Mesothelial cell of epicardium (in vitro differentiated cells): ENCODE data around the gene GMPR. TPM values are rescaled to one million over a fixed set of nuclear protein-coding genes. Genes with fewer than 3 reads are reported as not detected.

Source experiments
- DNase-seq, 2 experiments: peaks; one replicate each; pipeline ENCODE4 v3.0.0; 2021; ENCODE audit warnings: low spot score in 2 of 2; ENCODE audit not compliant: unreplicated experiment in 2 of 2
- H3K27ac Mint-ChIP-seq: 2 replicates; pipeline ENCODE4 v1.8.0; 2021; ENCODE audit warnings: mixed read lengths
- H3K27me3 Mint-ChIP-seq: 2 replicates; pipeline ENCODE4 v1.8.0; 2021; ENCODE audit warnings: low read depth, mixed read lengths
- H3K36me3 Mint-ChIP-seq: 2 replicates; pipeline ENCODE4 v1.8.0; 2021; ENCODE audit warnings: mixed read lengths
- H3K4me1 Mint-ChIP-seq: 2 replicates; pipeline ENCODE4 v1.8.0; 2021; ENCODE audit warnings: mixed read lengths
- H3K4me3 Mint-ChIP-seq: 2 replicates; pipeline ENCODE4 v1.8.0; 2021; ENCODE audit warnings: mild to moderate bottlenecking, moderate library complexity, mixed read lengths
- H3K9me3 Mint-ChIP-seq: 2 replicates; pipeline ENCODE4 v1.8.0; 2021; ENCODE audit warnings: mixed read lengths
- CTCF ChIP-seq: fragments of 200-600 bp; sonication (generic); IDR thresholded peaks from one replicate; pipeline ENCODE4 v1.5.0; 2021; ENCODE audit warnings: antibody characterized with exemption; ENCODE audit not compliant: unreplicated experiment
- total RNA-seq: library from RNA; stranded (reverse); gene quantifications from 3 replicates; pipeline ENCODE4 v1.2.1, GENCODE V29; 2021

GMPR gene
- 4.0 to 5.2 TPM (median 4.3 TPM) in 3 replicates for total RNA-seq

GRCh38 chr6:16238057-16238962 is at the start of gene GMPR:
TSS of gene GMPR (plus strand) at chr6:16238587. CDS start at chr6:16238694, 107 bp downstream.
- TF ChIP-seq CTCF = no peak
- H3K27ac Mint-ChIP-seq = peak within 1 kb of the TSS; percentile 37
- H3K27me3 Mint-ChIP-seq = peaks cover 13% of the 10 kb centered on the region

GRCh38 chr6:16190214-16190613 is 48.2 kb upstream of the GMPR start:
- H3K9me3 Mint-ChIP-seq = peaks cover 3% of the 10 kb centered on the region
- DNase-seq = no peak
- no peak for TF ChIP-seq CTCF
- peaks cover 6% of the 10 kb centered on the region for H3K27me3 Mint-ChIP-seq
- no peaks in the 10 kb centered on the region for H3K36me3 Mint-ChIP-seq
- H3K4me3 Mint-ChIP-seq = no peak overlapping the region
- no peak overlapping the region for H3K27ac Mint-ChIP-seq
- H3K4me1 Mint-ChIP-seq = no peaks in the 10 kb centered on the region

More at GRCh38 chr6:16238057-16238962, at the start of gene GMPR:
- Mint-ChIP-seq H3K4me1 (peaks cover 36% of the 10 kb centered on the region), H3K9me3 (no peaks in the 10 kb centered on the region), H3K36me3 (no peaks in the 10 kb centered on the region), H3K4me3 (peak within 1 kb of the TSS; percentile 83)
- DNase-seq = peak in 1 of 2 experiments; percentile 60

GRCh38 chr6:16196260-16196983 is 42.0 kb upstream of the GMPR start:
- no peak for TF ChIP-seq CTCF
- Mint-ChIP-seq H3K4me1 (peaks cover 8% of the 10 kb centered on the region), H3K27me3 (no peaks in the 10 kb centered on the region), H3K27ac (no peak overlapping the region), H3K36me3 (no peaks in the 10 kb centered on the region), H3K4me3 (no peak overlapping the region), H3K9me3 (peaks cover 3% of the 10 kb centered on the region)
- no peak for DNase-seq

GRCh38 chr6:16196984-16197546 is 41.3 kb upstream of the GMPR start:
- peaks cover 8% of the 10 kb centered on the region for H3K4me1 Mint-ChIP-seq
- no peak overlapping the region for H3K27ac Mint-ChIP-seq
- no peak overlapping the region for H3K4me3 Mint-ChIP-seq
- no peaks in the 10 kb centered on the region for H3K27me3 Mint-ChIP-seq
- TF ChIP-seq CTCF = no peak
- peaks cover 3% of the 10 kb centered on the region for H3K9me3 Mint-ChIP-seq
- no peaks in the 10 kb centered on the region for H3K36me3 Mint-ChIP-seq
- no peak for DNase-seq

GRCh38 chr6:16198061-16198705 is 40.2 kb upstream of the GMPR start:
- H3K27ac Mint-ChIP-seq = no peak overlapping the region
- no peak overlapping the region for H3K4me3 Mint-ChIP-seq
- H3K4me1 Mint-ChIP-seq = peaks cover 8% of the 10 kb centered on the region
- TF ChIP-seq CTCF = no peak
- no peaks in the 10 kb centered on the region for H3K27me3 Mint-ChIP-seq
- H3K36me3 Mint-ChIP-seq = no peaks in the 10 kb centered on the region
- DNase-seq = no peak
- H3K9me3 Mint-ChIP-seq = peaks cover 9% of the 10 kb centered on the region
